Measurements from ENCODE around the gene S1PR2. TPM values are rescaled to one million over a fixed set of nuclear protein-coding genes. Genes with fewer than 3 reads are reported as not detected.

The S1PR2 gene
- total and polyA plus RNA-seq, 9 of the 15 experiments (the other 6 are each of a cell fraction or from before 2014, with no cell fraction given) = 1.5 to 3.9 (median 2.0) TPM

GRCh38 chr19:10194500-10195198 is 36.5 kb downstream of the S1PR2 start, which contains the start of gene DNMT1 (continued):
- TF ChIP-seq CHD7 (IDR thresholded peaks at IDR 0.05; ENCODE audit: low read depth, low read length) (no peak), CREB5 (CRISPR knock-in tag; IDR thresholded peaks at IDR 0.05) (no peak), BRD9 (IDR thresholded peaks at IDR 0.05; ENCODE audit: low read depth, partially characterized antibody) (no peak), HMBOX1 (IDR thresholded peaks at IDR 0.05) (no peak), POLR3G (IDR thresholded peaks at IDR 0.05; ENCODE audit: extremely low read depth, insufficient read length, insufficient replicate concordance) (no peak), ZNF609 (CRISPR knock-in tag; IDR thresholded peaks at IDR 0.05; ENCODE audit: borderline replicate concordance) (no peak), ZFPM2 (CRISPR knock-in tag; IDR thresholded peaks at IDR 0.05) (0 out of 2 replicates have a peak, but pooled peaks have one; percentile 20)

Data from K562 (cell line).